T-helper 2 cell treated with Interferon-gamma antibody and Interleukin-4, amounts not matched to agents 100 ng/mL and 5 ng/mL, for 36 hours (primary cell): ENCODE measurements around the gene EIF4EBP2. TPM values are rescaled to one million over a fixed set of nuclear protein-coding genes. Genes with fewer than 3 reads are reported as not detected.

ENCODE experiments used
- intact Hi-C: fragments of 100-400 bp; cut with micrococcal nuclease; formaldehyde crosslinking; loops from one replicate; pipeline ENCODE4 v1.15.1; 2023
- total RNA-seq: library from RNA; stranded (reverse); gene quantifications from 2 replicates; pipeline ENCODE4 v1.2.3, GENCODE V29; 2022

The EIF4EBP2 gene
- total RNA-seq, 1 donor from 2014 or later: 61.7 TPM

- intact Hi-C loops: no loop called here
Measured at GRCh38 chr10:70430493-70431445, 26.8 kb downstream of the EIF4EBP2 start.

DNA sequence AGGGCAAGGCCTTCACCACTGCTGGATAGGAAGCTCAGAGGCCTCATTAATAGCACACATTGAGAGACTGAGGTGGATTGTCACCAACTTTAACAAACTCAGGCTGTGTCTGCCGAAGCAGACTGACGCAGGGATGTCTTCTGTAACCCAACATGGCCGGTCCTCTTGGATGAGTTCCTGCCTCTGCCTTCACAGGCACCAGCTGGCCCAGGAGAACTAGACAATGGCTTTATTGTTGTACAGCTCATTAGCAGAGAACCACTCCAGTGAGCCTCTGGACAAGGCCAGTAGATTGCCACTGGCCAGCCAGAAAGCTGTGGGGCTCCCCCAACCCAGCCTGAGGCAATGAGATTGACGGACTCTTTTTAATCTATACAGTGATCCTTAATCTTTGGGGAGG lies 28.2 kb downstream of the EIF4EBP2 start:
- intact Hi-C loops: no loop called here

GRCh38 chr10:70432561-70433263 lies 28.8 kb downstream of the EIF4EBP2 start:
- intact Hi-C loops: no loop called here

GRCh38 chr10:70433581-70434280 lies 29.8 kb downstream of the EIF4EBP2 start:
- intact Hi-C loops: no loop called here

DNA sequence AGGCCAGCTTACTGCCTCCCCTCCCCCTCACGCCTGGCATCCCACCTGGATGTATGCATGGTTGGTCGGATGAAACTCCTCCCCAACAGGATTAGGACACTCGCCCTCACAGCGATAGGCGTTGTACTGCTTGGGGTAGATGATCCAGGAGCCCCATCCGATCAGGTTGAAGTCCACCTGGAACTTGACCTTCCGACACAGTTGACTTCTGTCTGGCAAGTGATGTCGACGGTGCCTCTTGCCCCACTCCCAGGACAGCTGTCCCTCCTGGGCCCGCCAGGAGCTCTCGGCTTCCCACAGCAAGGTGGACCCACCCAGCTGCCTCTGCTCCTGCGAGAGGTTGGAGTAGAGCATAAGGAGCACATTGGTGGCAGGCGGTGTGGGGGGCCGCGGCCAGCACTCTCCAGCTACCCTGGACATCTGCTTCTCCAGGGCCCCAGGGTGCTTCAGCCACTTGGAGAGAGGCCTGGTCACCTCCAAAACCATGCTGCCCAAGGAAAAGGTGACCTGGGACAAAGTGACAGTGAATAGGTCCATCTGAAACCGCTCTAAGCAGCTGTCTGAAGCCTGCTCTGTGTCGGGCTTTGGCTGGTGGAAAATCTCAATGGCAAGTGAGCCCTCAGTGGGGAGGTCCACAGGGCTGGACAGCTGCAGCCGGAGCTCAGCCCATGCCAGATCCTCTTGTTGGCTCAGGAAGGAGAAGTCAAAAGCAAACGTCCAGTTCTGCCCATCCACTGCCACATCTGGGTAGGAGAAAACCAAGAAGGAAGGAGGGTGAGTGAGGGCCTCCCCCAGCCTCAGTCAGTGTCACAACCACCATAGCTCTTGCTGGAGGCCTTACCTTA lies 31.5 kb downstream of the EIF4EBP2 start:
- intact Hi-C loops: no loop called here

- intact Hi-C loops: no loop called here
Measured at GRCh38 chr10:70437721-70438120, 33.8 kb downstream of the EIF4EBP2 start.

GRCh38 chr10:70440296-70441160 lies 36.6 kb downstream of the EIF4EBP2 start:
- intact Hi-C loops: no loop called here

DNA sequence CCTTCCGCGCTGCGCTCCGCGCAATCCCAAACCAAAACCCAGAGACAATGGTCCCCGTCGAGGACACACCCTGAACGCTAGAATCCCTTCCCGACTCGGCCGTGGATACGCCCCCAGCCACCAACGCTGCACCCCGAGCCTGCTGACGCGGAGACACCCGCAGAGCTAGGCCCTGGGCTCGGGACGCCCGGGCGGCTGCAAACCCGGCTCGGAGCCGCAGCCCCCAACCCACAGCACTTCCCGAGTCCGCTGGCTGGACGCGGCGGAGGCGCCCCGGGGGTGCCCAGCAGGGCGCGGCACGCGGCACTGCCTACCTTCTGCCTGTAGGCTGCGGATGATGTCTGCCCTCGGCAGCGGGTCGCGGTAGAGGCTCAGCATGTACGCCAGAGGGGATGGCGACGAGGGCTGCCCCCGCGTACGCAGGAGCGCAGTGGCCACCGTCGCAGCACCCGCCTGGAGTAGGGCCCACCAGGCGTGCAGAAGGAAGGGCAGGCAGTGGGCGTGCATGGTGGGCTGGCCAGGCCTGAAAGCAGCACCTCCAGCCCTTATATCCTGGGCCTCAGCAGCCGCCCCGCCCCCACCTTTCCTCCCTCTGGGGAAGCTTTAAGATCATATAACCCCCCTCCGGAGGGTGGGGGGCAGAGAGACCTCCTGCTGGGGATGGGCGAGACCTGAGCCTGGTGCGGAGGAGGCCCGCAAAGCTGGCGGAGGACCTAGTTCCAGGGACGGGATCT lies 37.4 kb downstream of the EIF4EBP2 start, which contains the start of gene NODAL:
Gene NODAL (minus strand): TSS at position 521 of the 734 bp plus-strand sequence. CDS start 14 bp downstream, at position 507.
- intact Hi-C loops: no loop called here

DNA sequence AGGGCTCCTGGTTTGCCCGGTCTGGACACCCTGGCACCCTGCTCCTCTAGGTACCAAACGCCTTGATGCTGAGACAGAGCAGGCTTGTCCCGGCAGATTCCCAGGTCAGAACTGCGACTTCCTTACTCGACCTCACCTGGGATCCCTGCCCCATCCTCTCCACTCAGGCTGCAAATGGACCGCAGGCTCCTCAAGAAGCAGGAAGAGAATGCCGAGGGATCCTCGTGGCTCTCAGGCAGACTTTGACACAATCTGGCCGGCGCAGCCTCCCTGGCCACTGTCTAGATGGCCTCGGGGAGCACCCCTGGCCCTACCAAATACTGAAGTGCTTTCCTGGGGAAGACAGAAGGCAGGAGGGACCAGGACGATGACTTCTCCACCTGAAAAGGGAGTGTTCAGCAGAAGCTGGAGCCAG lies 38.0 kb downstream of the EIF4EBP2 start:
- intact Hi-C loops: no loop called here

DNA sequence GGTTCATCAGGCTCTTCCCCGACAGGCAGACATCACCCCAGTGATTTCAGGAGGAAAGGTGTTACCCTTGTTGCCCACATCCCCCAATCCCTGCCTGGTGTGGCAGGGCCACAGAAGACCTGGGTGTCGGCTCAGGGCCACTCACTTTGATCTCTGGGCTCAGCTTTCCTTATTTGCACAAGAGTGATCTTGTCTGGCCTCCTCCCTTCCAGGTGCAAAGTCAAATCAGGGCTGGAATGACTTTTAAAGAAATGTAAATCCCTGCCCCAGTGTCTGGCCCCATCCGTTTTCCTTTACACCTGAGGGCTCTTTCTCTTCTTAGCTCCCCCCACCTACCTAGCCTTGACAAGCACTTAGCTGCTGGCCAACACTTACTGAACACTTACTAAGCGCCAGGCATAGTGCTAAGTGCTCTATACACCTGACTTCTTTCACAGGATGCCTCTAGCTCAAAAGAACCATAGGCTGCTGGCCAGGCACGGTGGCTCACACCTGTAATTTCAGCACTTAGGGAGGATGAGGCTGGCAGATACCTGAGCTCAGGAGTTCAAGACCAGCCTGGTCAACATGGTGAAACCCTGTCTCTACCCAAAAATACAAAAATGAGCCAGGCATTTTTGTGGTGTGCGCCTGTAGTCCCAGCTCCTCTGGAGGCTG lies 38.5 kb downstream of the EIF4EBP2 start:
- intact Hi-C loops: no loop called here

DNA sequence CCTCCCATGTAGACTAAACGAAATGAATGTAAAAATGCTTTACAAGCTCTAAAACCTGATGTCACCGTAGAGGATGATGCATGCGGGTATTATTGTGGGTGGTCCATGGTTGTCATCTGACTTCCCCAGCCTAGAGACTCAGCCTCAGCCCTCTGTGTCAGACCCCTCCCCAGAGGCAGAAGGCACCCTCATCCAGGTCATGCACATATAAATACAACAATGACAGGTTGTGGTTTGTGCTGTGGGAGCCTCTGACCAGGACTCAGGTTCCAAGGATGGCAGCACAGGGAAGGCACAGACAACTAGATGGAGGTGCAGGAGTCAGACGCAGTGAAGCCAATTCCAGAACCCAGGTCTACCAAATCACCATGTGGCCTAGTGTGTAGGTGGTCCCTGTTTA lies 40.8 kb downstream of the EIF4EBP2 start:
- intact Hi-C loops: no loop called here

DNA sequence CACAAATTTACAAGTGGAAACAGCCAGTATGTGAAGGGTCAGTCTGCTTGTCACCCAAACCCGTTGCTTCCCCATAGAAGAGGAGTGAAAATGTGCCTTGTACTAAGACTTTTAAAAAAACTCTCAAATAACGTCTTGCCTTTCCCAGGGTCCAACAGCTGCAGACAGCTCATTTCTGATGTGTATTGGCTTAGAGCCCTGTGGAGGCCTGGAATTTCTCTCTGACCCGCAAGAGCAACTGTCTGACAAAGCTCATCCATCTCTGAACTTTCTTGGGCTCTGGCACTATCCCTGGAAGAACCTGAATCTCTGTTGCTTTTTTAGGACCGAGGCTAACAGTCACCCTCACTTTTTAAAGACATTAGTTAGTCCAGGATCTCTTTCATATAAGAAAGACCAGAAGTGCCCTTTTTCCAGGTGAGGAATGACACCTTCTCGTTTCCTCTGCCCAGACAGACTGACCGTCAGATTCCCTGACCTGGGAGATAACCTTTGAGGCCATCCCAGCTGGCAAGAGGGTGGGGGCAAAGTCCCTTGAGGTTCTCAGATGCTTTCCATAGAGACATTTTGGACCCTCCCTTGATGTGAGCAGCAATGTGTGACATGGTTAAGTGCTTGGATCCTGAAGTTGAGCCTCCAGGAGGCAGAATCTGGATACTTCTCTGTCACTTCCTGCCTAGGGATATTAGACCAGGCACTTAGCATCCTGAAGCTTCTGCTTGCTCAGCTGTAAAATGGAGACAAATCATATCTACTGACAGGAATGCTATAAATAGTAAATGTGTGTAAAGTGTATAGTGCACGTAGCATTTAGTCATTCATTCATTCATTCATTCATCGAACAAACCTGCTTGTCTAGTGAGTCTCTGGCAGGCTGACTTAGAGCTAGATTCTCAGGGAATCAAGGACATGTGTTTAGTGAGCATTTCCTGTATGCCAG lies 42.0 kb downstream of the EIF4EBP2 start:
- intact Hi-C loops: no loop called here

DNA sequence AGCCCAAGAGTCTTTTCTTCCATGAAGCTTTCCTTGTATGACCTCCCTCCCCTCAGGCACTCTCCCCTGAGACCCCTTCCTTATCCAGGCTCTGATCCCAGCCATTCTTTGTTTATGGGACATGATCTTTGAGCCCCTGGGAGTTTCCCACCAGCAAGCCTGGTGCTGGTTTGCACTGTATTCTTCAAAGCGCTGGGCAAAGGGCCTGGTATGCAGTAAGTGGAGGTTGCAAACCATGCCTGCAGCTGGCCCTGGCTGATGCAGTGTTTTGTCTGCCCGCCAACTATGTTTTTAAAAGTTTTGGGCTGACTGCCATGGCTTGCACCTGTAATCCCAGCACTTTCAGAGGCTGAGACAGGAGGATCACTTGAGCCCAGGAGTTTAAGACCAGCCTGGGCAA lies 44.3 kb downstream of the EIF4EBP2 start:
- intact Hi-C loops: no loop called here

- intact Hi-C loops: no loop called here
Measured at GRCh38 chr10:70455213-70455630, 51.3 kb downstream of the EIF4EBP2 start.

DNA sequence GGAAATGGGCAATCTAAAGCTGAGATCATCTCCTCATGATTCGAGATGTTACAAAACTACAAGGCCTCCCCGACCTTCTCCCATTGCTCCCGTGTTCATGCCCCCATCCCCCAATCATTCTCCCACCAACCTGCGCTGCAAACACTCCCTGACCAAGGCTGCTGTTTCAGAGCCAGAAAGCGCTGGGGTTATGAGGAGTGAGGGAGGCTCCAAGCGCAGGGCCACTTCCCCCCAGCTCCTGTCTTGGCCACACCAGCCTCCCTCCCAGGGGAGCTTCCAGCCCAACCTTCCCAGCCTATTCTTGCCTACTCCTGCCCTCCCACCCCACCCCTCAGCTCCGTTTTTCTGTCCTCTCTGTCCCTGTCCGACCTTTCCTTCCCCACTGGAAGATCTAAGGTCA lies 52.2 kb downstream of the EIF4EBP2 start:
- intact Hi-C loops: no loop called here

GRCh38 chr10:70457759-70458305 lies 53.9 kb downstream of the EIF4EBP2 start:
- intact Hi-C loops: no loop called here
